GM12865 (cell line): Measurements from ENCODE around the gene CEP162.

Experiments
- DNase-seq: peaks from one replicate; pipeline ENCODE4 v3.0.0; 2010; ENCODE audit warnings: low read depth
- H3K4me3 ChIP-seq: 2 replicates; pipeline ENCODE4 v1.5.1; 2011; ENCODE audit warnings: mild to moderate bottlenecking, low read depth, low read length, control low read depth
- TF ChIP-seq, protein P1 (sequence below): IDR thresholded peaks from 2 replicates; pipeline ENCODE4 v1.5.1; 2011; ENCODE audit warnings: low read length, control low read depth, low read depth, inconsistent platforms; ENCODE audit not compliant: insufficient read depth; ENCODE audit errors: missing control alignments

The CEP162 gene

DNA sequence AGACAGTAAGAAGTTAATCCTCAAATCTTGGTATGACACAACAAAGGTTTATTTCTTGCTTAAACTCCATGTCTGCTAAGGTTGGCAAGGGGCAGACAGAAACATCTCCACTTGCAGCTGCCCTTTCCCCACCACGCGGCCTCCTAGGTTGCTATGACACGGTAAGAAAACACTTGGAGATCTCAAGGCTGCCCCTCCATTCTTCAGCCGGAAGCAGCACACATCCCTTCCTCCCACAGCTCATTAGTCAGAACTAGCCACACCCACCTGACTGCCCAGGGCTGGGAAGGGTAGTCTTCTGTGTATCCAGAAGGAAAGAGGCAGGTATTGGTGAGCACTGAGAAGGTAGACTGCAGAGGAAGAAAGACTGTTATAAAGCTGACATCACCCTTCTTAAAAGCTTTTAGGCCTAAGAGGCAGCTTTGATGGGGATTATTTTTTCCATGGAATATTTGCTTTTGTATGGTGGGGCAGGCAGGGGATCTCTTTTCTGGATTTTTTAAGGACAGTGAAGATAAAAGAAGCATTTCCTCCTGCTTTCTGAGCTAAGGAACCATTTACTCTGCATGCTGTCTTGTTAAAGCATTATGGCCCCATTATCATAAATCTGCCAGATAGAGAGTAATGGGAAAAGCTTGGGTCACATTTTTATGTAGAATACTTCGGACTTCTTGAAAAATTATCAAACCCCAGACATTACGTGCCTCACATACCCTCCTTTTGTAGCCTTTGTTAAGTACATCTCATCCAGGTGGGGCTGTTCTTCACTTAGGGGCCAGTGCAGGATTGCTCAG lies 152.3 kb downstream of the CEP162 start:
- no peak overlapping the region for H3K4me3 ChIP-seq
- TF ChIP-seq, protein P1, sequence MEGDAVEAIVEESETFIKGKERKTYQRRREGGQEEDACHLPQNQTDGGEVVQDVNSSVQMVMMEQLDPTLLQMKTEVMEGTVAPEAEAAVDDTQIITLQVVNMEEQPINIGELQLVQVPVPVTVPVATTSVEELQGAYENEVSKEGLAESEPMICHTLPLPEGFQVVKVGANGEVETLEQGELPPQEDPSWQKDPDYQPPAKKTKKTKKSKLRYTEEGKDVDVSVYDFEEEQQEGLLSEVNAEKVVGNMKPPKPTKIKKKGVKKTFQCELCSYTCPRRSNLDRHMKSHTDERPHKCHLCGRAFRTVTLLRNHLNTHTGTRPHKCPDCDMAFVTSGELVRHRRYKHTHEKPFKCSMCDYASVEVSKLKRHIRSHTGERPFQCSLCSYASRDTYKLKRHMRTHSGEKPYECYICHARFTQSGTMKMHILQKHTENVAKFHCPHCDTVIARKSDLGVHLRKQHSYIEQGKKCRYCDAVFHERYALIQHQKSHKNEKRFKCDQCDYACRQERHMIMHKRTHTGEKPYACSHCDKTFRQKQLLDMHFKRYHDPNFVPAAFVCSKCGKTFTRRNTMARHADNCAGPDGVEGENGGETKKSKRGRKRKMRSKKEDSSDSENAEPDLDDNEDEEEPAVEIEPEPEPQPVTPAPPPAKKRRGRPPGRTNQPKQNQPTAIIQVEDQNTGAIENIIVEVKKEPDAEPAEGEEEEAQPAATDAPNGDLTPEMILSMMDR = no peak

More for the DNA sequence above, 152.3 kb downstream of the CEP162 start:
- DNase-seq = no peak
